Measurements from ENCODE around the gene RAMACL. TPM values are rescaled to one million over a fixed set of nuclear protein-coding genes. Genes with fewer than 3 reads are reported as not detected.

The RAMACL gene
- total and polyA plus RNA-seq, 2 of the 13 experiments (the other 11 are each of a cell fraction or from before 2014, with no cell fraction given) = 0.09 to 0.29 TPM

DNA sequence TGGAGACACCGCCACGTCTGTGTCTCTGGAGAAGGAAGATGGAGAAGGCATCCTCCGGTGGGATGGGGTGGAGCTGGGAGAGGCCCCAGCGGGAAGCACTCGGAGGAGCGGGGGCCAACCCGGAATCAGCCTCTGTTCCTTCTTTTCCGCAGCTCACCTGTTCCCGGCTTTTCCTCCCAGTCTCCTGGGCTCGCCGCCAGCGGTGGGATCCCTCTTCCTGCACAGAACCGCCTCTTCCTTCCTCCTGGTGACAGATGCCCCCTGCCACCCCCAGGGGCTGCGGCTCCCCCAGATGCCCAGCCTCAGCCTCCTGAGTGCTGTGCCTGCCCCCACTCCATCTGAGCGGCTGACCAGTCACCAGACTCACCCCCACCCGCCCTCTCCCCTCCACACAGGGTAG, 23.3 kb downstream of the RAMACL start:
- Histone ChIP-seq H3K79me2 (ENCODE audit: insufficient read depth, low read length) (no peaks in the 10 kb centered on the region), H3K4me1 (ENCODE audit: insufficient read depth, low read length) (no peaks in the 10 kb centered on the region), H4K20me1 (ENCODE audit: insufficient read depth, low read length) (no peaks in the 10 kb centered on the region; the same call in 1 of the 2 replicates), H3K4me3 (replicated peaks in 1 of 3; ENCODE audit: insufficient read depth in 1 of 3, low read depth in 2 of 3, low read length in 3 of 3) (no peak overlapping the region), H3K27ac (ENCODE audit: extremely low read length, insufficient read depth, low read length) (no peak overlapping the region), H3K36me3 (replicated peaks in 1 of 2; ENCODE audit: control insufficient read depth in 1 of 2, insufficient read depth in 2 of 2, low read length in 2 of 2) (no peaks in the 10 kb centered on the region), H3K9me3 (ENCODE audit: low read length) (no peaks in the 10 kb centered on the region), H3K9ac (ENCODE audit: insufficient read depth, low read depth, low read length) (no peak overlapping the region), H2AFZ (ENCODE audit: low read length) (no peak overlapping the region), H3K27me3 (ENCODE audit: control insufficient read depth in 1 of 2, insufficient read depth in 2 of 2, low read length in 2 of 2) (peaks cover 17 to 79% of the 10 kb centered on the region in 2 experiments; a peak in 3 of 5 replicates), H3K4me2 (ENCODE audit: low read depth, low read length) (no peak overlapping the region)
- ATAC-seq (no peak), FAIRE-seq (no peak), DNase-seq (ENCODE audit: low spot score) (no peak)
- POLR2A ChIA-PET = no interaction called here
- WGBS (ENCODE audit: low lambda C conversion rate) = 51% methylated on average over 16 of the region's 16 CpGs
- in situ Hi-C loops (cut with HindIII; ENCODE audit: extremely low pct_ligation_motif_present, low pct_unique_long_range_greater_than_20kb) (no loop called here), intact Hi-C loops (cut with micrococcal nuclease; ENCODE audit: unreplicated experiment) (no loop called here)
- no TSS peak for BruUV-seq (replicated peaks)
- CTCF ChIA-PET (ENCODE audit: low intra/inter-chr PET ratio, low total read pairs) = no interaction called here
- TF ChIP-seq, protein P1, sequence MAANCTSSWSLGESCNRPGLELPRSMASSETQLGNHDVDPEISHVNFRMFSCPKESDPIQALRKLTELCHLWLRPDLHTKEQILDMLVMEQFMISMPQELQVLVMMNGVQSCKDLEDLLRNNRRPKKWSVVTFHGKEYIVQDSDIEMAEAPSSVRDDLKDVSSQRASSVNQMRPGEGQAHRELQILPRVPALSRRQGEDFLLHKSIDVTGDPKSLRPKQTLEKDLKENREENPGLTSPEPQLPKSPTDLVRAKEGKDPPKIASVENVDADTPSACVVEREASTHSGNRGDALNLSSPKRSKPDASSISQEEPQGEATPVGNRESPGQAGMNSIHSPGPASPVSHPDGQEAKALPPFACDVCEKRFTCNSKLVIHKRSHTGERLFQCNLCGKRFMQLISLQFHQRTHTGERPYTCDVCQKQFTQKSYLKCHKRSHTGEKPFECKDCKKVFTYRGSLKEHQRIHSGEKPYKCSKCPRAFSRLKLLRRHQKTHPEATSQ (CRISPR knock-in tag; IDR thresholded peaks at IDR 0.05; ENCODE audit: borderline replicate concordance) = no peak
- no peak for TF ChIP-seq CCDC6 (CRISPR knock-in tag; IDR thresholded peaks at IDR 0.05)

- no peak for ATAC-seq
- WGBS (ENCODE audit: low lambda C conversion rate) = 34% methylated on average over 9 of the region's 9 CpGs
- no TSS peak for BruUV-seq (replicated peaks)
- TF ChIP-seq SUZ12 (IDR thresholded peaks at IDR 0.05; ENCODE audit: low read depth, low read length) (no peak), PHB2 (IDR thresholded peaks at IDR 0.05; ENCODE audit: partially characterized antibody) (no peak), SMC3 (IDR thresholded peaks at IDR 0.05; ENCODE audit: low read length) (no peak), REL (CRISPR knock-in tag; conservative IDR thresholded peaks at IDR 0.05) (no peak), ATF7 (IDR thresholded peaks at IDR 0.05) (no peak), ATF7 (CRISPR knock-in tag; IDR thresholded peaks at IDR 0.05) (no peak), JARID2 (CRISPR knock-in tag; IDR thresholded peaks at IDR 0.05; ENCODE audit: insufficient replicate concordance) (no peak), ZNF501 (CRISPR knock-in tag; IDR thresholded peaks at IDR 0.05) (no peak), GPN1 (CRISPR knock-in tag; IDR thresholded peaks at IDR 0.05; ENCODE audit: borderline replicate concordance) (no peak), KAT2B (IDR thresholded peaks at IDR 0.05; ENCODE audit: borderline replicate concordance, low read depth, low read length) (no peak), ZC3H13 (CRISPR knock-in tag; IDR thresholded peaks at IDR 0.05) (no peak), HNF4A (CRISPR knock-in tag; IDR thresholded peaks at IDR 0.05) (no peak)
- TF ChIP-seq, protein P2, sequence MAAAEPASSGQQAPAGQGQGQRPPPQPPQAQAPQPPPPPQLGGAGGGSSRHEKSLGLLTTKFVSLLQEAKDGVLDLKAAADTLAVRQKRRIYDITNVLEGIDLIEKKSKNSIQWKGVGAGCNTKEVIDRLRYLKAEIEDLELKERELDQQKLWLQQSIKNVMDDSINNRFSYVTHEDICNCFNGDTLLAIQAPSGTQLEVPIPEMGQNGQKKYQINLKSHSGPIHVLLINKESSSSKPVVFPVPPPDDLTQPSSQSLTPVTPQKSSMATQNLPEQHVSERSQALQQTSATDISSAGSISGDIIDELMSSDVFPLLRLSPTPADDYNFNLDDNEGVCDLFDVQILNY (CRISPR knock-in tag; conservative IDR thresholded peaks at IDR 0.05) = no peak
- TF ChIP-seq, protein P3, sequence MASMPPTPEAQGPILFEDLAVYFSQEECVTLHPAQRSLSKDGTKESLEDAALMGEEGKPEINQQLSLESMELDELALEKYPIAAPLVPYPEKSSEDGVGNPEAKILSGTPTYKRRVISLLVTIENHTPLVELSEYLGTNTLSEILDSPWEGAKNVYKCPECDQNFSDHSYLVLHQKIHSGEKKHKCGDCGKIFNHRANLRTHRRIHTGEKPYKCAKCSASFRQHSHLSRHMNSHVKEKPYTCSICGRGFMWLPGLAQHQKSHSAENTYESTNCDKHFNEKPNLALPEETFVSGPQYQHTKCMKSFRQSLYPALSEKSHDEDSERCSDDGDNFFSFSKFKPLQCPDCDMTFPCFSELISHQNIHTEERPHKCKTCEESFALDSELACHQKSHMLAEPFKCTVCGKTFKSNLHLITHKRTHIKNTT (CRISPR knock-in tag; IDR thresholded peaks at IDR 0.05) = no peak
- TF ChIP-seq, protein P4, sequence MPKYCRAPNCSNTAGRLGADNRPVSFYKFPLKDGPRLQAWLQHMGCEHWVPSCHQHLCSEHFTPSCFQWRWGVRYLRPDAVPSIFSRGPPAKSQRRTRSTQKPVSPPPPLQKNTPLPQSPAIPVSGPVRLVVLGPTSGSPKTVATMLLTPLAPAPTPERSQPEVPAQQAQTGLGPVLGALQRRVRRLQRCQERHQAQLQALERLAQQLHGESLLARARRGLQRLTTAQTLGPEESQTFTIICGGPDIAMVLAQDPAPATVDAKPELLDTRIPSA (CRISPR knock-in tag; IDR thresholded peaks at IDR 0.05; ENCODE audit: borderline replicate concordance) = no peak
Measured at GRCh38 chr6:166562726-166563125, 23.8 kb downstream of the RAMACL start.

More at GRCh38 chr6:166562726-166563125, 23.8 kb downstream of the RAMACL start:
- no peaks in the 10 kb centered on the region; the same call in 1 of the 2 replicates for H4K20me1 ChIP-seq (ENCODE audit: insufficient read depth, low read length)
- DNase-seq (ENCODE audit: low spot score) = no peak
- H3K4me3 ChIP-seq (replicated peaks in 1 of 3; ENCODE audit: insufficient read depth in 1 of 3, low read depth in 2 of 3, low read length in 3 of 3) = no peak overlapping the region
- POLR2A ChIA-PET = no interaction called here
- no peak overlapping the region for H2AFZ ChIP-seq (ENCODE audit: low read length)
- H3K4me2 ChIP-seq (ENCODE audit: low read depth, low read length) = no peak overlapping the region
- no peak overlapping the region for H3K9ac ChIP-seq (ENCODE audit: insufficient read depth, low read depth, low read length)
- no peaks in the 10 kb centered on the region for H3K36me3 ChIP-seq (replicated peaks in 1 of 2; ENCODE audit: control insufficient read depth in 1 of 2, insufficient read depth in 2 of 2, low read length in 2 of 2)
- no peaks in the 10 kb centered on the region for H3K4me1 ChIP-seq (ENCODE audit: insufficient read depth, low read length)
- peaks cover 17 to 78% of the 10 kb centered on the region in 2 experiments; a peak in 3 of 5 replicates for H3K27me3 ChIP-seq (ENCODE audit: control insufficient read depth in 1 of 2, insufficient read depth in 2 of 2, low read length in 2 of 2)
- in situ Hi-C loops (cut with HindIII; ENCODE audit: extremely low pct_ligation_motif_present, low pct_unique_long_range_greater_than_20kb) = no loop called here
- FAIRE-seq = no peak
- no peak overlapping the region for H3K27ac ChIP-seq (ENCODE audit: extremely low read length, insufficient read depth, low read length)
- intact Hi-C loops (cut with micrococcal nuclease; ENCODE audit: unreplicated experiment) = no loop called here
- H3K9me3 ChIP-seq (ENCODE audit: low read length) = no peaks in the 10 kb centered on the region
- no peaks in the 10 kb centered on the region for H3K79me2 ChIP-seq (ENCODE audit: insufficient read depth, low read length)
- CTCF ChIA-PET (ENCODE audit: low intra/inter-chr PET ratio, low total read pairs) = no interaction called here

Data from HepG2 (cell line).